ENCODE measurements around the gene KLF9. TPM values are rescaled to one million over a fixed set of nuclear protein-coding genes. Genes with fewer than 3 reads are reported as not detected.

The KLF9 gene
- polyA plus RNA-seq, 1 donor (not counting 4 experiments of a cell fraction or from before 2014, with no cell fraction given), result 4.5 TPM

GRCh38 chr9:70387663-70388062 is 26.8 kb downstream of the KLF9 start:
- dilution Hi-C loops (cut with MboI; ENCODE audit: extremely low pct_ligation_motif_present, low sequenced_read_pairs), result no loop called here
- Histone ChIP-seq H3K4me3 (ENCODE audit: control insufficient read depth in 2 of 3, extremely low read depth in 1 of 3, insufficient read depth in 2 of 3, low read depth in 1 of 3, low read length in 3 of 3) (no peak overlapping the region), H3K9me1 (ENCODE audit: control insufficient read depth, extremely low read depth, insufficient read depth, low read length) (no peaks in the 10 kb centered on the region), H3K4me1 (ENCODE audit: control insufficient read depth, extremely low read depth, insufficient read depth, low read length) (no peaks in the 10 kb centered on the region), H3K9ac (ENCODE audit: control insufficient read depth, extremely low read depth, insufficient read depth, low read length) (no peak overlapping the region), H3K9me3 (ENCODE audit: control insufficient read depth, low read depth, low read length) (no peaks in the 10 kb centered on the region), H3K27ac (ENCODE audit: control insufficient read depth, insufficient read depth, low read length) (no peak overlapping the region), H2AFZ (ENCODE audit: control insufficient read depth, low read length) (no peak overlapping the region), H4K20me1 (ENCODE audit: control insufficient read depth, extremely low read depth, insufficient read depth, low read length) (peaks cover 6% of the 10 kb centered on the region), H3K79me2 (ENCODE audit: control insufficient read depth, insufficient read depth, low read length) (no peaks in the 10 kb centered on the region), H3K36me3 (ENCODE audit: control insufficient read depth in 2 of 2, extremely low read depth in 1 of 2, insufficient read depth in 2 of 2, low read length in 2 of 2) (no peaks in the 10 kb centered on the region), H3K4me2 (ENCODE audit: control insufficient read depth, extremely low read depth, insufficient read depth, low read depth, low read length) (no peak overlapping the region), H3K27me3 (ENCODE audit: control insufficient read depth, extremely low read depth, insufficient read depth, low read length) (no peaks in the 10 kb centered on the region)
- TF ChIP-seq EZH2 (IDR thresholded peaks at IDR 0.05; ENCODE audit: low read length) (no peak), CTCF (optimal IDR thresholded peaks at IDR 0.05 in 1 of 3, IDR thresholded peaks at IDR 0.05 in 1 of 3, conservative IDR thresholded peaks at IDR 0.05 in 1 of 3; ENCODE audit: extremely low read depth in 1 of 3, insufficient read depth in 2 of 3, low read length in 3 of 3) (no peak)
- DNase-seq (ENCODE audit: low read depth, low spot score) (no peak), FAIRE-seq (no peak)

- dilution Hi-C loops (cut with MboI; ENCODE audit: extremely low pct_ligation_motif_present, low sequenced_read_pairs), result no loop called here
- Histone ChIP-seq H3K4me3 (ENCODE audit: control insufficient read depth in 2 of 3, extremely low read depth in 1 of 3, insufficient read depth in 2 of 3, low read depth in 1 of 3, low read length in 3 of 3) (no peak overlapping the region), H3K36me3 (ENCODE audit: control insufficient read depth in 2 of 2, extremely low read depth in 1 of 2, insufficient read depth in 2 of 2, low read length in 2 of 2) (no peaks in the 10 kb centered on the region), H3K9me3 (ENCODE audit: control insufficient read depth, low read depth, low read length) (no peaks in the 10 kb centered on the region), H3K4me2 (ENCODE audit: control insufficient read depth, extremely low read depth, insufficient read depth, low read depth, low read length) (no peak overlapping the region), H3K79me2 (ENCODE audit: control insufficient read depth, insufficient read depth, low read length) (no peaks in the 10 kb centered on the region), H3K4me1 (ENCODE audit: control insufficient read depth, extremely low read depth, insufficient read depth, low read length) (no peaks in the 10 kb centered on the region), H3K9me1 (ENCODE audit: control insufficient read depth, extremely low read depth, insufficient read depth, low read length) (no peaks in the 10 kb centered on the region), H3K27me3 (ENCODE audit: control insufficient read depth, extremely low read depth, insufficient read depth, low read length) (no peaks in the 10 kb centered on the region), H3K9ac (ENCODE audit: control insufficient read depth, extremely low read depth, insufficient read depth, low read length) (no peak overlapping the region), H4K20me1 (ENCODE audit: control insufficient read depth, extremely low read depth, insufficient read depth, low read length) (peaks cover 3% of the 10 kb centered on the region), H2AFZ (ENCODE audit: control insufficient read depth, low read length) (no peak overlapping the region), H3K27ac (ENCODE audit: control insufficient read depth, insufficient read depth, low read length) (no peak overlapping the region)
- no peak for FAIRE-seq
- TF ChIP-seq CTCF (optimal IDR thresholded peaks at IDR 0.05 in 1 of 3, IDR thresholded peaks at IDR 0.05 in 1 of 3, conservative IDR thresholded peaks at IDR 0.05 in 1 of 3; ENCODE audit: extremely low read depth in 1 of 3, insufficient read depth in 2 of 3, low read length in 3 of 3) (no peak), EZH2 (IDR thresholded peaks at IDR 0.05; ENCODE audit: low read length) (no peak)
- DNase-seq (ENCODE audit: low read depth, low spot score), result no peak
Observed at GRCh38 chr9:70385426-70385825, 29.0 kb downstream of the KLF9 start.

Data from keratinocyte (primary cell).